Smooth muscle cell (in vitro differentiated cells): Measurements from ENCODE around the gene NAV3. TPM values are rescaled to one million over a fixed set of nuclear protein-coding genes. Genes with fewer than 3 reads are reported as not detected.

Source experiments
- DNase-seq: peaks from one replicate; lab custom pipeline; 2025; ENCODE audit not compliant: unreplicated experiment; lab: John Stamatoyannopoulos, UW
- H2AFZ ChIP-seq: fragments of 200-600 bp; sonication (generic); 2 replicates; pipeline ENCODE4 v1.6.0; 2016; ENCODE audit warnings: antibody characterized with exemption, low read depth, mild to moderate bottlenecking
- H3F3A ChIP-seq: fragments of 200-600 bp; sonication (generic); 2 replicates; pipeline ENCODE4 v1.6.0; 2017; ENCODE audit warnings: antibody characterized with exemption, low read depth
- H3K27ac ChIP-seq: fragments of 200-600 bp; sonication (generic); 2 replicates; pipeline ENCODE4 v1.5.1; 2016; ENCODE audit warnings: low read depth, mild to moderate bottlenecking
- H3K27me3 ChIP-seq: fragments of 200-600 bp; sonication (generic); 2 replicates; pipeline ENCODE4 v1.6.1; 2016; ENCODE audit warnings: low read depth, mild to moderate bottlenecking
- H3K36me3 ChIP-seq: fragments of 200-600 bp; sonication (generic); 2 replicates; pipeline ENCODE4 v1.5.1; 2016; ENCODE audit warnings: low read depth
- H3K4me1 ChIP-seq: fragments of 200-600 bp; sonication (generic); 2 replicates; pipeline ENCODE4 v1.5.1; 2016; ENCODE audit warnings: low read depth
- H3K4me2 ChIP-seq: fragments of 200-600 bp; sonication (generic); 2 replicates; pipeline ENCODE4 v1.6.0; 2016; ENCODE audit warnings: mild to moderate bottlenecking
- H3K4me3 ChIP-seq: fragments of 200-600 bp; sonication (generic); 2 replicates; pipeline ENCODE4 v1.5.1; 2016; ENCODE audit warnings: mild to moderate bottlenecking
- H3K79me2 ChIP-seq: fragments of 200-600 bp; sonication (generic); 2 replicates; pipeline ENCODE4 v1.6.0; 2016; ENCODE audit warnings: low read depth, mild to moderate bottlenecking
- H3K9ac ChIP-seq: fragments of 200-600 bp; sonication (generic); 2 replicates; pipeline ENCODE4 v1.6.0; 2016; ENCODE audit warnings: low read depth
- H3K9me3 ChIP-seq: fragments of 200-600 bp; sonication (generic); replicated peaks from 2 replicates; pipeline ENCODE4 v1.5.1; 2016; ENCODE audit warnings: low read depth
- H4K20me1 ChIP-seq: fragments of 200-600 bp; sonication (generic); 2 replicates; pipeline ENCODE4 v1.6.0; 2016; ENCODE audit warnings: low read depth
- CTCF ChIP-seq: fragments of 200-600 bp; sonication (generic); IDR thresholded peaks from 2 replicates; pipeline ENCODE4 v1.5.1; 2017; ENCODE audit warnings: borderline replicate concordance, mild to moderate bottlenecking, antibody characterized with exemption; ENCODE audit not compliant: insufficient read depth, poor library complexity, severe bottlenecking
- WGBS: methylation state at CpG from one replicate; pipeline ENCODE4 v1.1.7; 2016; ENCODE audit warnings: low lambda C conversion rate; 5-methylcytosine and 5-hydroxymethylcytosine counted together
- polyA plus RNA-seq: library from polyadenylated mRNA; unstranded; fragments of >200 nt; fragmentation: Nextera tagmentation; extraction: Ambion mirVana; gene quantifications from 2 replicates; pipeline ENCODE4 v1.2.1, GENCODE V29; 2016
- total RNA-seq: library from RNA; depleted of rRNA; stranded (reverse); fragments of >200 nt; gene quantifications from 2 replicates; pipeline ENCODE4 v1.2.3, GENCODE V29; 2014

NAV3 gene
- total and polyA plus RNA-seq, 2 experiments from 2014 or later, result 8.0 to 31.0 TPM

DNA sequence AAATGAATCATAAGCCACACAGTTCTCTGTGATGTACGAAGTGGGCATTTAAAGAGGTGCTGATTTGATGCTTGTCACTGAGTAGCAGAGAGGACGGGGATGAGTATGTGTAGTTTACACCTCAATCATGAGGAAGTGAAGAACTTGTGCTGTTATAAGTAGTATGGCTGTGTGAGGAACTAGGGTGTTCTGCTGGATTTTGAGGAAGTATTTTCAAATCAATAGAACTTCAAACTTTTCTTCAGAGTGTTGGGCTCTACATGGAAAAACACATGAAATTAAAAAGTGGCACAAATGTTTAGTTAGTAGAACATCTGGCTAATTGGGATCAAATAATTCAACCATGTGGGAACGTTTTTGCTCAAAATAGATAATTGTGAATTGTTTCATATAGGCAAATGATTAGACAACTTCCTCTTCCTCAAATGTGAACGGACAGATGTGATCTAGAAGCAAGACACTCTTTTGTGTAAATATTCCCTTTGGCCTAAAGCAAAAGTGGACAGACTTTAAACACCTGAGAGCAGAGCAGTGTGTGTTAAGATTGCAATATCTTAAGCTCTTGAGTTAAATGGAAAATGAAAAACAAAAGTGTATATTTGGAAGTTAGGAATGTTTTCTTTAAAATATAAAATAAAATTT lies 168.5 kb downstream of the NAV3 start:
- Histone ChIP-seq H3K4me3 (no peak overlapping the region), H3K27ac (no peak overlapping the region), H2AFZ (no peak overlapping the region), H3F3A (no peaks in the 10 kb centered on the region), H3K4me1 (peaks cover 5% of the 10 kb centered on the region), H3K36me3 (no peaks in the 10 kb centered on the region), H3K27me3 (no peaks in the 10 kb centered on the region), H3K9me3 (no peaks in the 10 kb centered on the region), H3K79me2 (no peaks in the 10 kb centered on the region), H3K4me2 (no peak overlapping the region), H3K9ac (no peak overlapping the region), H4K20me1 (no peaks in the 10 kb centered on the region)
- no peak for TF ChIP-seq CTCF
- WGBS, result 81% methylated on average over 4 of the region's 4 CpGs
- no peak for DNase-seq

DNA sequence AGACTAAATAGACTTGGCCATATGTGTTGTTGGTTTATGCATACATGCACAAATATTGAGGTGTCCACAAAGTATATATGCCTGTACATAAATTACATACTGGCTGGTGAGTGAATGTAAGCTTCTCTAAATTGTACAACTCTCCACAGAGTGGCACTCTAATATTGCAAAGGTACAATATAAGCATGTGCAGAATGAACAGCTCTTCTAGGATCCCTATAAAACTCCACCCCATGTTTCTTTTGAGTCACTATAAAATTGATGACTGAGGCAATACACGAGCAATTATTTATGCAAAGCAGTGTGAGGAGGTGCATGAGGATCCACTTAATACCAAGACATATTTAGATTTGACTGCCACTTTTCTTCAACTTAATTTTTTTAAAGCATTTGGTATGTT lies 172.2 kb downstream of the NAV3 start:
- Histone ChIP-seq H3K4me2 (no peak overlapping the region), H2AFZ (no peak overlapping the region), H3K9me3 (no peaks in the 10 kb centered on the region), H3K4me1 (no peaks in the 10 kb centered on the region), H3K79me2 (no peaks in the 10 kb centered on the region), H3K4me3 (no peak overlapping the region), H3K36me3 (no peaks in the 10 kb centered on the region), H3K27me3 (no peaks in the 10 kb centered on the region), H3K27ac (no peak overlapping the region), H4K20me1 (no peaks in the 10 kb centered on the region), H3F3A (no peaks in the 10 kb centered on the region), H3K9ac (no peak overlapping the region)
- DNase-seq, result no peak
- no peak for TF ChIP-seq CTCF
- WGBS, result 77% methylated on average over 1 of the region's 1 CpG

- H3K79me2 ChIP-seq, result no peaks in the 10 kb centered on the region
- no peak for TF ChIP-seq CTCF
- no peaks in the 10 kb centered on the region for H3K27me3 ChIP-seq
- H3K4me1 ChIP-seq, result no peaks in the 10 kb centered on the region
- 88% methylated on average over 3 of the region's 3 CpGs for WGBS
- H3K27ac ChIP-seq, result no peak overlapping the region
- no peak overlapping the region for H3K9ac ChIP-seq
- no peaks in the 10 kb centered on the region for H3K9me3 ChIP-seq
- no peaks in the 10 kb centered on the region for H3F3A ChIP-seq
- H3K4me2 ChIP-seq, result no peak overlapping the region
- H2AFZ ChIP-seq, result no peak overlapping the region
- H4K20me1 ChIP-seq, result no peaks in the 10 kb centered on the region
- no peaks in the 10 kb centered on the region for H3K36me3 ChIP-seq
- no peak for DNase-seq
- no peak overlapping the region for H3K4me3 ChIP-seq
Measured at GRCh38 chr12:78004249-78005093, 173.8 kb downstream of the NAV3 start.
